GM12875 (cell line): ENCODE measurements around the gene TRPC3.

Experiments
- H3K4me3 ChIP-seq: one replicate; pipeline ENCODE4 v1.5.1; 2011; ENCODE audit warnings: low read depth, low read length, control low read depth
- CTCF ChIP-seq: IDR thresholded peaks from 2 replicates; pipeline ENCODE4 v1.5.1; 2011; ENCODE audit warnings: low read depth, mild to moderate bottlenecking, control low read depth, inconsistent platforms, low read length, moderate library complexity, borderline replicate concordance; ENCODE audit not compliant: insufficient read depth

The TRPC3 gene

GRCh38 chr4:121876070-121876469 lies 75.8 kb downstream of the TRPC3 start:
- no peak overlapping the region for H3K4me3 ChIP-seq
- no peak for TF ChIP-seq CTCF

- TF ChIP-seq CTCF = no peak
- no peak overlapping the region for H3K4me3 ChIP-seq
Measured at GRCh38 chr4:121875652-121876051, 76.2 kb downstream of the TRPC3 start.

GRCh38 chr4:121873604-121874003 lies 78.3 kb downstream of the TRPC3 start:
- no peak for TF ChIP-seq CTCF
- H3K4me3 ChIP-seq = no peak overlapping the region

- H3K4me3 ChIP-seq = peak within 1 kb of the TSS; percentile 88
- TF ChIP-seq CTCF = no peak
Measured at GRCh38 chr4:121869841-121870822, 81.7 kb downstream of the TRPC3 start, which contains the start of gene BBS7. Gene BBS7 (minus strand): TSS chr4:121870474. CDS start chr4:121870313, 161 bp downstream.

GRCh38 chr4:121863799-121864198 lies 88.1 kb downstream of the TRPC3 start:
- H3K4me3 ChIP-seq = no peak overlapping the region
- TF ChIP-seq CTCF = no peak

GRCh38 chr4:121861426-121861825 lies 90.4 kb downstream of the TRPC3 start:
- H3K4me3 ChIP-seq = no peak overlapping the region
- no peak for TF ChIP-seq CTCF

GRCh38 chr4:121860121-121860520 lies 91.7 kb downstream of the TRPC3 start:
- no peak overlapping the region for H3K4me3 ChIP-seq
- no peak for TF ChIP-seq CTCF
